Fibroblast of the aortic adventitia (primary cell): Measurements from ENCODE around the gene ADM2. TPM values are rescaled to one million over a fixed set of nuclear protein-coding genes. Genes with fewer than 3 reads are reported as not detected.
A peak's percentile ranks its signal among the peaks of the same experiment; 100 is the strongest.

ENCODE experiments used
- DNase-seq: peaks from one replicate; pipeline ENCODE4 v3.0.0-alpha.2; 2010; ENCODE audit warnings: low read depth
- H3K4me3 ChIP-seq: 2 replicates; pipeline ENCODE4 v1.5.1; 2011; ENCODE audit warnings: low read depth, mild to moderate bottlenecking, control low read depth, low read length, moderate library complexity
- total RNA-seq: library from RNA; depleted of rRNA; stranded (reverse); fragments of >200 nt; gene quantifications from 2 replicates; pipeline ENCODE4 v1.2.3, GENCODE V29; 2012; ENCODE audit warnings: low replicate concordance
- TF ChIP-seq, protein P1 (sequence below): IDR thresholded peaks from 2 replicates; pipeline ENCODE4 v1.5.1; 2011; ENCODE audit warnings: mild to moderate bottlenecking, low read length, control low read depth, inconsistent platforms; ENCODE audit not compliant: insufficient read depth

ADM2 gene
- total RNA-seq, 1 donor: 8.0 TPM

DNA sequence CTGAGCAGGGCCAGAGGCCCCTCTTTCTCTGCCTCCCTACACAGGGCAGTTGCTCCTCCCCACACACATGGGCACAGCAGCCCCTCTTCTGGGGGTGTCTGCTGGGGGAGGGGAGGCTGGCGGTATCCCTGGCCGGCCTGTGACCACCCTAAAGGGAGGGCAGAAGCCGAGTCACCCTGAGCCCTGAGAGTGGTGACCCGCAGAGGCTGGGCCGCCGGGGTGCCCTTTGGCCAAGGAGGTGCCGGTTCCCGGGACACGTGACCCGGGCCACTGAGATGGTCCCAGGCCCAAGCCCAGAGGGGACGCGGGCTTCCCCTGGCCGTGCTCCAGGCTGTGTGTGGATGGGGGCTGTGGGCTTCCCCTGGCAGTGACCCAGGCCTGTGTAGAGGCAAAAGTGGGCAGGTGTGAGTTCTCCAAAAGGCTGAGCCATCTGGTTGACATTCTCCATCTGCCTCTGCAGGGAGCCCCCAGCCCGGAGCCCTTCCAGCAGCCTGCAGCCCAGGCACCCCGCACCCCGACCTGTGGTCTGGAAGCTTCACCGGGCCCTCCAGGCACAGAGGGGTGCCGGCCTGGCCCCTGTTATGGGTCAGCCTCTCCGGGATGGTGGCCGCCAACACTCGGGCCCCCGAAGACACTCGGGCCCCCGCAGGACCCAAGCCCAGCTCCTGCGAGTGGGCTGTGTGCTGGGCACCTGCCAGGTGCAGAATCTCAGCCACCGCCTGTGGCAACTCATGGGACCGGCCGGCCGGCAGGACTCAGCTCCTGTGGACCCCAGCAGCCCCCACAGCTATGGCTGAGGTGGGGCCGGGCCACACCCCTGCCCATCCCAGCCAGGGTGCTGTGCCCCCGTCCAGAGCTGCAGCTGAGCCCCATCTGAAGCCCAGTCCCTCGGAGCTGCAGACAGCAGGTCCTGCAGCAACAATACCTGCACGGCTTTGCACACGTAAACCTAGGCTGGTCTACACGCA lies 1.0 kb downstream of the ADM2 start:
- no peak for DNase-seq
- TF ChIP-seq, protein P1, sequence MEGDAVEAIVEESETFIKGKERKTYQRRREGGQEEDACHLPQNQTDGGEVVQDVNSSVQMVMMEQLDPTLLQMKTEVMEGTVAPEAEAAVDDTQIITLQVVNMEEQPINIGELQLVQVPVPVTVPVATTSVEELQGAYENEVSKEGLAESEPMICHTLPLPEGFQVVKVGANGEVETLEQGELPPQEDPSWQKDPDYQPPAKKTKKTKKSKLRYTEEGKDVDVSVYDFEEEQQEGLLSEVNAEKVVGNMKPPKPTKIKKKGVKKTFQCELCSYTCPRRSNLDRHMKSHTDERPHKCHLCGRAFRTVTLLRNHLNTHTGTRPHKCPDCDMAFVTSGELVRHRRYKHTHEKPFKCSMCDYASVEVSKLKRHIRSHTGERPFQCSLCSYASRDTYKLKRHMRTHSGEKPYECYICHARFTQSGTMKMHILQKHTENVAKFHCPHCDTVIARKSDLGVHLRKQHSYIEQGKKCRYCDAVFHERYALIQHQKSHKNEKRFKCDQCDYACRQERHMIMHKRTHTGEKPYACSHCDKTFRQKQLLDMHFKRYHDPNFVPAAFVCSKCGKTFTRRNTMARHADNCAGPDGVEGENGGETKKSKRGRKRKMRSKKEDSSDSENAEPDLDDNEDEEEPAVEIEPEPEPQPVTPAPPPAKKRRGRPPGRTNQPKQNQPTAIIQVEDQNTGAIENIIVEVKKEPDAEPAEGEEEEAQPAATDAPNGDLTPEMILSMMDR: no peak
- H3K4me3 ChIP-seq: peak overlapping the region; percentile 83

DNA sequence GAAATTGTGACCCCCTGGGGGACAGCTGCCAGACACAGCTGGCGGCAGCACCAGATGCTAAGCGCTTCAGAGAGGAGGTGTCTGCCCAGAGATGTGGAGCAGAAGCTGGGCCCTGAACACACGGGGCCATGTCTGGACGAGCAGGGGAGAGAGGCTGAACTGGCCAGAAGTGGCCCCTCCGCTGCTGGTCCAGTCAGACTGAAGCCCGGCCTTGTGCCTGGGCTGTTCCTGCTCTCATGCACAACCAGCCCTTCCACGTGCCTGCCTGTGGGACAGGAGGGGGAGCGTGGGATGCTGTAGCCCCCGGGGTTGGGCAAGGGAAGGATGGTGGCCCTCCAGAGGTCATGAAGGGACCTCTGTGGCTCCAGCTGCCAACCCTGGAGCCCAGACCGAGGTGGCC lies 1.8 kb downstream of the ADM2 start:
- peak overlapping the region; percentile 83 for H3K4me3 ChIP-seq
- TF ChIP-seq, protein P1: no peak
- no peak for DNase-seq

DNA sequence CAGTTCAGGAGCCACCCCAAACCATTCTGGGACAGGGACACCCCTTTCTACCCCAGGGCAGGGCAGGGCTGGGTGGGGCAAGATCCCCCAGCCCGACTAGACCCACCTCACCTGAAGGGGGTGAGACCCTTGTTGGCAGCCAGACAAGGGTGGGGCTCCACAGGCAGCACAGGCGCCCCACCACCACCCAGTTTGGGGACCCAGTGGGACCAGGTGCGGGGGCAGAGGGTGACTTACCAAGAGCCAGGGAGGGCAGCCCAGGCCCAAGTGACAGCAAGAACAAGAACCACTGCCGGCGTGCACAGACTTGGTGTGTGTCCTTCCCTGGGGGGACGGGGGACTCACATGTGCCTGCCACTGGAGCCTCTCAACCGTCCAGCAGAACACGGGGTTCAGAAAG lies 2.2 kb downstream of the ADM2 start:
- DNase-seq: no peak
- H3K4me3 ChIP-seq: no peak overlapping the region
- TF ChIP-seq, protein P1: no peak

DNA sequence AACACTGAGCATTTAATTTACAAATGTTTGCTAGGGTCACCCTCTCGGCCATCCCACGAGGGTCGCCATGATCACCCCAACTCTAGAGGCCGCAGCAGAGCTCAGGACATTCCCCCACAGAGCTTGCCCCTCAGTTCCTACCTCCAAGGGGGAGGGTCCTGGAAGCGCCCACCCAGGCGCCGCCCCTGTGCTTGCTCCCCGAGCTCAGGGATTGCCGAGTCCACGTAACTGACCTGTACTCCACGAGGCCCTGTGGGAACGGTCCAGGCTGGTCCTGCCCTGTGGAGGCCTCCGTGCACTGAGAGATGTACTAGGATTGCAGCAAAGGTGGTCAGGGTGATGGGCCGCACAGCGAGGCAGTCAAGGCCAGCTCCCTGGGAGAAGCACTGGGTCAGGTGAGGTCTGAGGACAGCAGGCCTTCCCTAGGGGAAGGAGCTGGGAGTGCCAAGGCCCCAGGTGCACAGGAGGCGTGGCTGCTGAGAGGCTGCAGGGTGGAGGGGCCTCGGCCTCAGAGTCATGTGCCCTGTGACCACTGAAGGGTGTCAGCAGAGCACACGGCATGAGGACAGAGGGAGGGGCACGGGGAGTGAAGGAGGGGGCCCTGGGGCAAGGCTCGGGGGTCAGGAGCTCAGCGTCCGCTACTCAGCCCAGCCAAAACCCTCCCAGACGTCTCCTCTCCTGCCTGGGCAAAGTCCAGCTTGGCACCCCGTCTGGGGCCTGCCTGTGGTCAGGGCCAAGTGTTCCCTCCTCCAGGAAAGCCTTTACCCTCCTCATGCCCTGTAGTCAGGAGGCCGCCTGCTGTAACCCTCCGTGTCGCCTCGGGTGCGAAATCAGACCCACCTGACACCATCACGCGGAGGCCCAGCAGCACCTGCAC lies 2.9 kb downstream of the ADM2 start:
- no peak overlapping the region for H3K4me3 ChIP-seq
- DNase-seq: no peak
- TF ChIP-seq, protein P1: no peak

DNA sequence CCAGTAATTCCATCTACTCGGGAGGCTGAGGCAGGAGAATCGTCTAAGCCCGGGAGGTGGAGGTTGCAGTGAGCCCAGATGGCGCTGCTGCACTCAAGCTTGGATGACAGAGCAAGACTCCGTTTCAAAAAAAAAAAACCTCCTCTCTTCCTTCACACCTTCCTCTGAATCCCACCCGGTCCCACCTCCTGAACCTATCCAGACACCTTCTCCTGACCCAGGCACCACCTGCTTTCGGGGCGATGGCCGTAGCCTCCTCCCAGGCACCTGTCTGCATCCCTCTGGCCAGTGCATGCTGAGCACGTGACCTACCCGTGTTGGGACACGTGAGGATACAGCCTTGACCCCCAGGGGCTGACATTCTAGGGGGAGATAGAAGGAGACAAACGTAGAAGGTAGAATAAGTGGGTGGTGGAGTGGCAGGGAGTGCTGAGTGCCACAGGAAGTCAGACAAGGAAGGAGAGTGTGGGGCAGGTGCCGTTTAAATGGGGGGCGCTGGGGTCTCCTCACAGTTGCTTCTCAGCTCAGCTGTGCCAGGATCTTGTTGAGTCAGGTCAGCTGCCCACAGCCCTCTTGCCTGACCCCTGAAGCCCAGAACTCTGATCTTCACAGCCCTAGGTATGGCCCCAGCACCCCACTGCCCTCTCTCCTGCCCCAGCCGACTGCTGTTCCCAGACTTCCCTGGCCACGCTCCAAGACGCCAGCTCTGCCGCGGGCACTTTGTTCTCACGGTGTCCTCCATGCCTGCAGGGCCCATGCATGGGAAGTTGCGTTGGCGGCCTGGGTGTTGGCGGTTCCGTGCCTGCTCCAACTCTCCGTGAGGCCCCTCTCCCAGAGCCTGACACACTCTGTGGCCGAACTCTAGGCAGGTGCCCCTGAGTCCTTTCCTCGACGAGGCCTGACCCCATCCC lies 4.1 kb downstream of the ADM2 start:
- TF ChIP-seq, protein P1: no peak
- no peak for DNase-seq
- no peak overlapping the region for H3K4me3 ChIP-seq

DNA sequence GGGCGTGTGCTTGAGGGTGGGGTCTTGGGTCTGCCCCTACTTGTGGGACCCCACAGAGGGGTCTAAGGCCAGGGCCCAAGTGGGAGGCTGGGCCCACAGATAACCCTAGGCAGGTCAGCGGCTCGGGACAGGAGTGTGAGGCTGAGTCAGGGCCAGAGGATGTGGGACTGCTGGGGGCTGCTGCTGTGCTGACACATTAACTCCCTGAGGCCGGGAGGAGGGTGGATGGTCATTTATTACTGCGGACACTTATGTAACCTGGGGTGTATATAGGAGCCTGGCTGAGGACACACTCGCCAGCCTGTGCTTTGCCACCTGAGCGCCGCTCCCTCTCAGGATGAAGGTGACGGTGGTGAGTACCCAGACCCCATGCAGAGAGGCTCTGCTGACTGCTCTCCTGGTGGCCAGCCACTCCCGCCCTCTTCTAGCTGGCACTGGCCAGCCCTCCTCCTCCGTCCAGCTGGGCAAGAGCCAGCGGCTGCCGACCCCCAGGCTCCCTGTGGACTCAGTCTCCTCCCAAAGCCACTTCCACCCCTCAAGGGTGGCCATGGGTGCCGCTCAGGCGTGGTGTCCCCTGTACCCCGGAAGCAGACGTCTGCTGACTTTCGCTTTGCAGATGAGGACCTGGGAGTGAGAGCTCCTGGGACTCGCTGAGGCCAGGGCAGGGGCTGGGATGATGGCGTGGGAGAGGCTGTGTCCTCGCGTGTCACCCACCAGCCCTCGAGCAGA lies 5.4 kb downstream of the ADM2 start, which contains the start of gene MIOX:
MIOX (plus strand) TSS at position 299 of the 729 bp plus-strand sequence; CDS start at position 338, 39 bp downstream.
- no peak within 1 kb of the TSS for H3K4me3 ChIP-seq
- TF ChIP-seq, protein P1: no peak
- no peak for DNase-seq
